ENCODE results near the gene MAPT. TPM values are rescaled to one million over a fixed set of nuclear protein-coding genes. Genes with fewer than 3 reads are reported as not detected.

The MAPT gene
- total RNA-seq, 2 donors from 2014 or later = 0.14 to 0.17 TPM

DNA sequence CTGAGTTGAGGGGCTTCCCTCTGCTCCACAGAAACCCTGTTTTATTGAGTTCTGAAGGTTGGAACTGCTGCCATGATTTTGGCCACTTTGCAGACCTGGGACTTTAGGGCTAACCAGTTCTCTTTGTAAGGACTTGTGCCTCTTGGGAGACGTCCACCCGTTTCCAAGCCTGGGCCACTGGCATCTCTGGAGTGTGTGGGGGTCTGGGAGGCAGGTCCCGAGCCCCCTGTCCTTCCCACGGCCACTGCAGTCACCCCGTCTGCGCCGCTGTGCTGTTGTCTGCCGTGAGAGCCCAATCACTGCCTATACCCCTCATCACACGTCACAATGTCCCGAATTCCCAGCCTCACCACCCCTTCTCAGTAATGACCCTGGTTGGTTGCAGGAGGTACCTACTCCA lies 130.7 kb downstream of the MAPT start:
- ATAC-seq = no peak
- peaks cover under 1% of the 10 kb centered on the region for H3K36me3 Mint-ChIP-seq
- no peak overlapping the region for H3K4me3 Mint-ChIP-seq
- H3K9me3 Mint-ChIP-seq = no peaks in the 10 kb centered on the region
- DNase-seq (ENCODE audit: low spot score) = no peak
- H3K4me1 Mint-ChIP-seq (ENCODE audit: low read depth in 2 of 2) = peaks cover 33 to 50% of the 10 kb centered on the region in 2 donors
- no peaks in the 10 kb centered on the region for H3K27me3 Mint-ChIP-seq
- H3K27ac Mint-ChIP-seq = peak overlapping the region in 1 of 2 donors; percentile 18

DNA sequence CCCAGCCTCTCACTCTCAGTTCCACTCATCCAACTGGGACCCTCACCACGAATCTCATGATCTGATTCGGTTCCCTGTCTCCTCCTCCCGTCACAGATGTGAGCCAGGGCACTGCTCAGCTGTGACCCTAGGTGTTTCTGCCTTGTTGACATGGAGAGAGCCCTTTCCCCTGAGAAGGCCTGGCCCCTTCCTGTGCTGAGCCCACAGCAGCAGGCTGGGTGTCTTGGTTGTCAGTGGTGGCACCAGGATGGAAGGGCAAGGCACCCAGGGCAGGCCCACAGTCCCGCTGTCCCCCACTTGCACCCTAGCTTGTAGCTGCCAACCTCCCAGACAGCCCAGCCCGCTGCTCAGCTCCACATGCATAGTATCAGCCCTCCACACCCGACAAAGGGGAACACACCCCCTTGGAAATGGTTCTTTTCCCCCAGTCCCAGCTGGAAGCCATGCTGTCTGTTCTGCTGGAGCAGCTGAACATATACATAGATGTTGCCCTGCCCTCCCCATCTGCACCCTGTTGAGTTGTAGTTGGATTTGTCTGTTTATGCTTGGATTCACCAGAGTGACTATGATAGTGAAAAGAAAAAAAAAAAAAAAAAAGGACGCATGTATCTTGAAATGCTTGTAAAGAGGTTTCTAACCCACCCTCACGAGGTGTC lies 131.3 kb downstream of the MAPT start:
- ATAC-seq (peak; percentile 12 to 14), DNase-seq (ENCODE audit: low spot score) (no peak)
- no peaks in the 10 kb centered on the region for H3K9me3 Mint-ChIP-seq
- H3K27me3 Mint-ChIP-seq = no peaks in the 10 kb centered on the region
- peak overlapping the region in 1 of 2 donors; percentile 18 for H3K27ac Mint-ChIP-seq
- H3K4me1 Mint-ChIP-seq (ENCODE audit: low read depth in 2 of 2) = peaks cover 27 to 50% of the 10 kb centered on the region in 2 donors
- no peak overlapping the region for H3K4me3 Mint-ChIP-seq
- peaks cover 6% of the 10 kb centered on the region for H3K36me3 Mint-ChIP-seq

DNA sequence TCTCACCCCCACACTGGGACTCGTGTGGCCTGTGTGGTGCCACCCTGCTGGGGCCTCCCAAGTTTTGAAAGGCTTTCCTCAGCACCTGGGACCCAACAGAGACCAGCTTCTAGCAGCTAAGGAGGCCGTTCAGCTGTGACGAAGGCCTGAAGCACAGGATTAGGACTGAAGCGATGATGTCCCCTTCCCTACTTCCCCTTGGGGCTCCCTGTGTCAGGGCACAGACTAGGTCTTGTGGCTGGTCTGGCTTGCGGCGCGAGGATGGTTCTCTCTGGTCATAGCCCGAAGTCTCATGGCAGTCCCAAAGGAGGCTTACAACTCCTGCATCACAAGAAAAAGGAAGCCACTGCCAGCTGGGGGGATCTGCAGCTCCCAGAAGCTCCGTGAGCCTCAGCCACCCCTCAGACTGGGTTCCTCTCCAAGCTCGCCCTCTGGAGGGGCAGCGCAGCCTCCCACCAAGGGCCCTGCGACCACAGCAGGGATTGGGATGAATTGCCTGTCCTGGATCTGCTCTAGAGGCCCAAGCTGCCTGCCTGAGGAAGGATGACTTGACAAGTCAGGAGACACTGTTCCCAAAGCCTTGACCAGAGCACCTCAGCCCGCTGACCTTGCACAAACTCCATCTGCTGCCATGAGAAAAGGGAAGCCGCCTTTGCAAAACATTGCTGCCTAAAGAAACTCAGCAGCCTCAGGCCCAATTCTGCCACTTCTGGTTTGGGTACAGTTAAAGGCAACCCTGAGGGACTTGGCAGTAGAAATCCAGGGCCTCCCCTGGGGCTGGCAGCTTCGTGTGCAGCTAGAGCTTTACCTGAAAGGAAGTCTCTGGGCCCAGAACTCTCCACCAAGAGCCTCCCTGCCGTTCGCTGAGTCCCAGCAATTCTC lies 132.1 kb downstream of the MAPT start:
- no peaks in the 10 kb centered on the region for H3K27me3 Mint-ChIP-seq
- peaks cover 26 to 47% of the 10 kb centered on the region in 2 donors for H3K4me1 Mint-ChIP-seq (ENCODE audit: low read depth in 2 of 2)
- no peaks in the 10 kb centered on the region for H3K9me3 Mint-ChIP-seq
- peak overlapping the region; percentile 18 to 23 for H3K27ac Mint-ChIP-seq
- peaks cover 11% of the 10 kb centered on the region for H3K36me3 Mint-ChIP-seq
- DNase-seq (ENCODE audit: low spot score) (no peak), ATAC-seq (peak; percentile 7 to 34)
- H3K4me3 Mint-ChIP-seq = no peak overlapping the region

DNA sequence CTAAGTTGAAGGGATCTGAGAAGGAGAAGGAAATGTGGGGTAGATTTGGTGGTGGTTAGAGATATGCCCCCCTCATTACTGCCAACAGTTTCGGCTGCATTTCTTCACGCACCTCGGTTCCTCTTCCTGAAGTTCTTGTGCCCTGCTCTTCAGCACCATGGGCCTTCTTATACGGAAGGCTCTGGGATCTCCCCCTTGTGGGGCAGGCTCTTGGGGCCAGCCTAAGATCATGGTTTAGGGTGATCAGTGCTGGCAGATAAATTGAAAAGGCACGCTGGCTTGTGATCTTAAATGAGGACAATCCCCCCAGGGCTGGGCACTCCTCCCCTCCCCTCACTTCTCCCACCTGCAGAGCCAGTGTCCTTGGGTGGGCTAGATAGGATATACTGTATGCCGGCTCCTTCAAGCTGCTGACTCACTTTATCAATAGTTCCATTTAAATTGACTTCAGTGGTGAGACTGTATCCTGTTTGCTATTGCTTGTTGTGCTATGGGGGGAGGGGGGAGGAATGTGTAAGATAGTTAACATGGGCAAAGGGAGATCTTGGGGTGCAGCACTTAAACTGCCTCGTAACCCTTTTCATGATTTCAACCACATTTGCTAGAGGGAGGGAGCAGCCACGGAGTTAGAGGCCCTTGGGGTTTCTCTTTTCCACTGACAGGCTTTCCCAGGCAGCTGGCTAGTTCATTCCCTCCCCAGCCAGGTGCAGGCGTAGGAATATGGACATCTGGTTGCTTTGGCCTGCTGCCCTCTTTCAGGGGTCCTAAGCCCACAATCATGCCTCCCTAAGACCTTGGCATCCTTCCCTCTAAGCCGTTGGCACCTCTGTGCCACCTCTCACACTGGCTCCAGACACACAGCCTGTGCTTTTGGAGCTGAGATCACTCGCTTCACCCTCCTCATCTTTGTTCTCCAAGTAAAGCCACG lies 133.0 kb downstream of the MAPT start:
- no peak for ATAC-seq
- H3K9me3 Mint-ChIP-seq = no peaks in the 10 kb centered on the region
- peak overlapping the region; percentile 23 to 32 for H3K27ac Mint-ChIP-seq
- peaks cover 26 to 47% of the 10 kb centered on the region in 2 donors for H3K4me1 Mint-ChIP-seq (ENCODE audit: low read depth in 2 of 2)
- H3K27me3 Mint-ChIP-seq = no peaks in the 10 kb centered on the region
- no peak overlapping the region for H3K4me3 Mint-ChIP-seq
- DNase-seq (ENCODE audit: low spot score) = no peak
- H3K36me3 Mint-ChIP-seq = peaks cover 11% of the 10 kb centered on the region

DNA sequence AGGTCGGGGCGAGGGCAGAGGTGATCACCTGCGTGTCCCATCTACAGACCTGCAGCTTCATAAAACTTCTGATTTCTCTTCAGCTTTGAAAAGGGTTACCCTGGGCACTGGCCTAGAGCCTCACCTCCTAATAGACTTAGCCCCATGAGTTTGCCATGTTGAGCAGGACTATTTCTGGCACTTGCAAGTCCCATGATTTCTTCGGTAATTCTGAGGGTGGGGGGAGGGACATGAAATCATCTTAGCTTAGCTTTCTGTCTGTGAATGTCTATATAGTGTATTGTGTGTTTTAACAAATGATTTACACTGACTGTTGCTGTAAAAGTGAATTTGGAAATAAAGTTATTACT lies 133.6 kb downstream of the MAPT start:
- Mint-ChIP-seq H3K9me3 (no peaks in the 10 kb centered on the region), H3K4me1 (ENCODE audit: low read depth in 2 of 2) (peaks cover 20 to 44% of the 10 kb centered on the region in 2 donors), H3K36me3 (peaks cover 12% of the 10 kb centered on the region), H3K4me3 (no peak overlapping the region), H3K27ac (peak overlapping the region; percentile 23 to 32), H3K27me3 (no peaks in the 10 kb centered on the region)
- ATAC-seq (no peak), DNase-seq (ENCODE audit: low spot score) (no peak)

DNA sequence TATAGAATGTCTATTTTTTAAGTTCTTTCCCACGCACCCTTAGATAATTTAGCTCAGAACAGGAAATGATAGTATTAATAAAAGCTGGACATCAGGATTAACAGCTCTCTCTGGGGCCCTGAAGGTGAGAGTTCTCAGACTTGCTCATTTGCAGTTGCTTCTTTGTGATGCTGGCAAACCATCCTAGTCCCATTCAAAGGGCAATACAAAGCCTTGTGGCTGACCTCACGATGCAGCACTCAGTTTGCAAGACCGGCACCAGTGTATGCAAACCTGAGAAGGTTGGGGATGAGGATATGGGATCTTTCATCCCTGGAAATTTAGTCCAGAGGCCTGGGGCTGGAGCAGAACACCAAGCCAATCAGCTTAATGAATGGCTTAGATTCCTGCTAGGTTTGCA lies 134.0 kb downstream of the MAPT start:
- Mint-ChIP-seq H3K4me3 (no peak overlapping the region), H3K36me3 (peaks cover 15% of the 10 kb centered on the region), H3K9me3 (no peaks in the 10 kb centered on the region), H3K27me3 (no peaks in the 10 kb centered on the region), H3K4me1 (ENCODE audit: low read depth in 2 of 2) (peaks cover 16 to 44% of the 10 kb centered on the region in 2 donors), H3K27ac (peak overlapping the region in 1 of 2 donors; percentile 32)
- ATAC-seq = no peak
- DNase-seq (ENCODE audit: low spot score) = no peak

DNA sequence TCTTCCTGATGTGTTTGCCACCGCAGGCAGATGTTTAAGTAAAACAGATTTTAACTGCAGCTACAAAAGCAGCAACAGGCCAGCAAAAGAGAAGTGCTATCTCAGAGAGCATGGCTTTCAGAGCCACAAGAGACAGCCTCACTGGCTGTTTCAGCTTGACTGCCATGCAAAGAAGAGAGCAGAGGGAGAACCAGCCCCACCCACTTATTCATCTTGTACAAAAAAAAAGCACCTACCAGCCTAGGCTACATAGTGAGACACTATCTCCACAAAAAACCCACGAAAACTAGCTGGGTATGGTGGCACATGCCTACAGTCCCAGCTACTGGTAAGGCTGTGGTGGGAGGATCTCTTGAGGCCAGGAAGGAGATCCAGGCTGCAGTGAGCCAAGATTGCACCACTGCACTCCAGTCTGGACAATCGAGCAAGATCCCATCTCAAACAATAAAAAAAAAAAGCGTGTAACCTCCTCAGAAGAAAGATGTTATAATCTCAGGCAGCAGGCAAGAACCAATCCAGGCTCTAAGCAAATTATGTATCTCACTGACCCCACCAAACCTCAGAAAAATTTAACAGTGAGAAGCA lies 134.7 kb downstream of the MAPT start:
- Mint-ChIP-seq H3K4me3 (no peak overlapping the region), H3K36me3 (peaks cover 15% of the 10 kb centered on the region), H3K27me3 (no peaks in the 10 kb centered on the region), H3K27ac (peak overlapping the region; percentile 32 to 53), H3K4me1 (ENCODE audit: low read depth in 2 of 2) (peaks cover 16 to 41% of the 10 kb centered on the region in 2 donors), H3K9me3 (no peaks in the 10 kb centered on the region)
- ATAC-seq (no peak), DNase-seq (ENCODE audit: low spot score) (no peak)

DNA sequence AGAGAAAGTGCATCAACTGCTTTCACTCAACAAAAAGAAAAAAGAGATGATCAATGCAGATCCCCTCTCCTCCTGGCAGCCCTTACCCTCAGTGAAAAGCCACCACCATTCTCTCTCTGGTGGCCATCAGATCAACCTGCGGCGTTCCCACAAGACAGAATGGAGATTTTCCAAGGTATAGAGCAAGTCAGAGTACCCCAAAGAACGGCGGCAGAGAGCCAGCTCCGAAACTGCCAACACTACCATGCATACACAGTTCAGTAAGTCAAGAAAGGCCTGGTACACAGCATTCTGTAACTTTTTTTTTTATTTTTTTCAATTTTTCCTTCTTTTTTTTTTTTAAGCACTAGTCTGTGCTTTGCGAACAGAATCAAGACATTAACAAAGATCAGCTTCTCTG lies 135.3 kb downstream of the MAPT start:
- Mint-ChIP-seq H3K36me3 (peaks cover 19% of the 10 kb centered on the region), H3K4me1 (ENCODE audit: low read depth in 2 of 2) (peaks cover 16 to 38% of the 10 kb centered on the region in 2 donors), H3K27me3 (no peaks in the 10 kb centered on the region), H3K9me3 (no peaks in the 10 kb centered on the region), H3K27ac (peak overlapping the region; percentile 52 to 53), H3K4me3 (no peak overlapping the region)
- DNase-seq (ENCODE audit: low spot score) (no peak), ATAC-seq (no peak)

DNA sequence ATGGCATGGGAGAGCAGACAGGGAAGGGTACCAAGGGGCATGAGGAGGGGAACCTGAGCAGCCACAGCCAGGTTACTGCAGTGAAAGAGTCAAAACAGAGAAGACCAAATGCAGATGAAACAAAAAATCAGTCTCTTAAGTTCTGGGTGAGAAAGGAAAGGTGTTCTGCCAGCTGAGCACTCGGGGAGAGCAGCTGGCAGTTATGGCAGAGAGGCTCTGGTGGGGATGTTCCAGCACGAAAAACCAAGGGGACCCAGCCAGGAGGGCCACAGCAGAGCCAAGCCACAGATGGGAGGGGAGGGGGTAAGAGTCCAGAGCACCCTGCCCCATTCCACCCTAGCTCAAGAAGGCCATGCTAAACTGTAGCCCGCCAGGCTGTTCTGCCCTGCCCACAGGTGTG lies 136.4 kb downstream of the MAPT start:
- Mint-ChIP-seq H3K27me3 (no peaks in the 10 kb centered on the region), H3K27ac (peak overlapping the region in 1 of 2 donors; percentile 52), H3K36me3 (peaks cover 22% of the 10 kb centered on the region), H3K9me3 (no peaks in the 10 kb centered on the region), H3K4me3 (no peak overlapping the region), H3K4me1 (ENCODE audit: low read depth in 2 of 2) (peaks cover 15 to 40% of the 10 kb centered on the region in 2 donors)
- ATAC-seq (peak in 1 of 2 donors; percentile 17), DNase-seq (ENCODE audit: low spot score) (no peak)

DNA sequence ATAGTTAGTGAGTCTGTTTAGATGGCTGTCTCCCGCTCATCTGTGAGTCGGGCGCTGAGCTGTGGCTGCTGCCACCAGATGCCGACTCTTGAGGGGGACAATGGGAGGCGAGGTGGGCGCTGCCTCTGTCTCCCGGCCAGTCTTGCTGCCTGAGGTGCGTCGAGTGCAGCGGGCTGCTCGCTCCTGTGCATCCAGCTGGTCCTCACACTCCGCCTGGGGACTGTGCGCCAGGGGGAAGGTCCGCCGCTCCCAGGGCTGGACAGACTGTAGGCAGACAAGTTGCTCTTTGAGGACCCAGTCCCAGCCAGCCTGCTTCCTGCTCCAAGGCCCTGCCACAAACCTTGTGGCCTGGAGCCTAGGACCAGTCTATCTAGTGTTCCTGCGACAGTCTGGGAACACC lies 137.1 kb downstream of the MAPT start:
- Mint-ChIP-seq H3K4me3 (no peak overlapping the region), H3K36me3 (peaks cover 22% of the 10 kb centered on the region), H3K4me1 (ENCODE audit: low read depth in 2 of 2) (peaks cover 12 to 36% of the 10 kb centered on the region in 2 donors), H3K27me3 (no peaks in the 10 kb centered on the region), H3K27ac (no peak overlapping the region), H3K9me3 (no peaks in the 10 kb centered on the region)
- no peak for DNase-seq (ENCODE audit: low spot score)
- no peak for ATAC-seq

DNA sequence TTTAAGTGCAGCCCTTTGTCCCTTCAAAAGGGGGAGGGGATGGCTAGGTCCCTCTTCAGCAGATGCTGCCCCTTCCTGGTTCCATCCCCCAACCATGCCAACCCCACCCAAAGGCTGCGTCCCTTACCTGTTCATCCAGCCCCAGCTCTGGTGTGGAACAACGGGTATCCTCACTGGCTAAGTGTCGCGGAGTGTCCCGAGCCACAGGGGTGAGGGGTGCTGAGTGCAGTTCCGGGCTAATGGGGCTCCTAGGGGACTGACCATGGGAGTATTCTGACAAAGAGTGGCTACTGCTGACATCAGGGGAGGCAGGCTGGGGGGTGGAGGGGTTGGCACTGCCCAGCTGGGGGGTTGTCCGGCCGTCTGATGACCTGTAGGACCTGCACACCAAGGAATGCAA lies 137.6 kb downstream of the MAPT start:
- peaks cover 22% of the 10 kb centered on the region for H3K36me3 Mint-ChIP-seq

DNA sequence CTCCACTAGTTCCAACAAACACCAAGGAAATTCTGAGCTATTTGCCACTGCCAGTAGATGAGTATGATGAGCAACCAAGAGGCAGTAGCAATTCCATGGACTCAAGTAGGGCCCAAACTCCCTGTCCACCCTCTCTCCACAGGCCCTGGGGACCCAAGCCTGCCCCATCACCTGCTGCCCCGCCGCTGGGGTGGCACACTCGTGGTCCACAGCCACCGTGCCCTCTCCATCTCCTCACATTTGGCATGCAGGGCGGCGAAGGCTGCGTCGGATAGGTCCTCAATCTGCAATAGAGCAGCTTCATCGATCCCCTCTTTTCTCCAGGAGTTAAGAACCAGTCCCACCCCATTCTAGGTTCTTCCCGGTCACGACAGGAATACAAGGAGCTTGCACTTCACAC lies 138.6 kb downstream of the MAPT start:
- Mint-ChIP-seq H3K27me3 (no peaks in the 10 kb centered on the region), H3K27ac (peak overlapping the region in 1 of 2 donors; percentile 11)

More for the DNA sequence above, 137.6 kb downstream of the MAPT start:
- H3K27me3 Mint-ChIP-seq = no peaks in the 10 kb centered on the region
- H3K27ac Mint-ChIP-seq = no peak overlapping the region
- peaks cover 12 to 39% of the 10 kb centered on the region in 2 donors for H3K4me1 Mint-ChIP-seq (ENCODE audit: low read depth in 2 of 2)
- DNase-seq (ENCODE audit: low spot score) (no peak), ATAC-seq (no peak)
- no peaks in the 10 kb centered on the region for H3K9me3 Mint-ChIP-seq
- no peak overlapping the region for H3K4me3 Mint-ChIP-seq

DNA sequence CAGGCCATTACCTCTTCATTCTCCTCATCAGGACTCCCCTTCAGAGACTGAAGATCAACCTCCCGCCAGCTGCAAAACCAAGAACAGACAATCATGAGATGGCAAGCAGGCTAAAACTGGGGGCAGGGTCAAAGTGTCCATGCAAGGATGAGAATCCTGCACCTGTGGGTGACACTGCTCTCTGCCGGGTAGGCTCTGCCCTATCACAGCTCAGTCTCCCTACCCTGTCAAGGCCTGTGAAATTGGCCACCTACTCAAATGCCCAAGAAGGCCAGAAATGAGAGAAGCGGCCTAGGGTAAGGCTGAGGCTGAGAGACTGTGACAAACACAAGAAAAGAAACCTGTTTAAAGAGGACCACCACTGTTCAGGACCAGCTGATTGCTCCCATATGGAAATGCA lies 139.0 kb downstream of the MAPT start:
- peaks cover 28% of the 10 kb centered on the region for H3K36me3 Mint-ChIP-seq

More for the DNA sequence above, 138.6 kb downstream of the MAPT start:
- no peak for DNase-seq (ENCODE audit: low spot score)
- Mint-ChIP-seq H3K4me1 (ENCODE audit: low read depth in 2 of 2) (peaks cover 12 to 35% of the 10 kb centered on the region in 2 donors), H3K9me3 (no peaks in the 10 kb centered on the region), H3K36me3 (peaks cover 23% of the 10 kb centered on the region), H3K4me3 (no peak overlapping the region)
- ATAC-seq = no peak

More for the DNA sequence above, 139.0 kb downstream of the MAPT start:
- DNase-seq (ENCODE audit: low spot score) (no peak), ATAC-seq (no peak)
- H3K4me3 Mint-ChIP-seq = no peak overlapping the region
- H3K4me1 Mint-ChIP-seq (ENCODE audit: low read depth in 2 of 2) = peaks cover 17 to 35% of the 10 kb centered on the region in 2 donors
- no peaks in the 10 kb centered on the region for H3K9me3 Mint-ChIP-seq
- peak overlapping the region in 1 of 2 donors; percentile 11 for H3K27ac Mint-ChIP-seq
- no peaks in the 10 kb centered on the region for H3K27me3 Mint-ChIP-seq
